Measurements from ENCODE around the gene PAQR3. TPM values are rescaled to one million over a fixed set of nuclear protein-coding genes. Genes with fewer than 3 reads are reported as not detected.

Gene PAQR3
- total RNA-seq, 4 donors from 2014 or later = 9.4 to 18.9 (median 9.7) TPM

DNA sequence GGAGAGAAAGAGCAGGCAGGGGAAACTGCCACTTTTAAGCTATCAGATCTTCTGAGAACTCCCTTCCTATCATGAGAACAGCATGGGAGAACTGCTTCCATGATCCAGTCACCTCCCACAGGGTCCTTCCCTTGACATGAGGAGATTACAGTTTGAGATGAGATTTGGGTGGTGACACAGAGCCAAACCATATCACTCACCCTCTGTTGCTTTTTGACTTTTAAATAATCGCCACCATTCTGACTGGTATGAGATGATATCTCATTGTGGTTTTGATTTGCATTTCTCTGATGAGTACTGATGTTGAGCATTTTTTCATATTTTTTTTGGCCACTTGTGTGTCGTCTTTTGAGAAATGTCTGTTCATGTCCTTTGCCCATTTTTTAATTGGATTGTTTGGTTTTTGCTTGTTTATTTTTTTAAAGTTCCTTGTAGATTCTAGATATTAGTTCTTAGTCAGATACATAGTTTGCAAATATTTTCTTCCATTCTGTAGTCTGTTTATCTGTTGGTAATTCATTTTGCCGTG is 6.5 kb upstream of the PAQR3 start:
- TF ChIP-seq, protein P1, sequence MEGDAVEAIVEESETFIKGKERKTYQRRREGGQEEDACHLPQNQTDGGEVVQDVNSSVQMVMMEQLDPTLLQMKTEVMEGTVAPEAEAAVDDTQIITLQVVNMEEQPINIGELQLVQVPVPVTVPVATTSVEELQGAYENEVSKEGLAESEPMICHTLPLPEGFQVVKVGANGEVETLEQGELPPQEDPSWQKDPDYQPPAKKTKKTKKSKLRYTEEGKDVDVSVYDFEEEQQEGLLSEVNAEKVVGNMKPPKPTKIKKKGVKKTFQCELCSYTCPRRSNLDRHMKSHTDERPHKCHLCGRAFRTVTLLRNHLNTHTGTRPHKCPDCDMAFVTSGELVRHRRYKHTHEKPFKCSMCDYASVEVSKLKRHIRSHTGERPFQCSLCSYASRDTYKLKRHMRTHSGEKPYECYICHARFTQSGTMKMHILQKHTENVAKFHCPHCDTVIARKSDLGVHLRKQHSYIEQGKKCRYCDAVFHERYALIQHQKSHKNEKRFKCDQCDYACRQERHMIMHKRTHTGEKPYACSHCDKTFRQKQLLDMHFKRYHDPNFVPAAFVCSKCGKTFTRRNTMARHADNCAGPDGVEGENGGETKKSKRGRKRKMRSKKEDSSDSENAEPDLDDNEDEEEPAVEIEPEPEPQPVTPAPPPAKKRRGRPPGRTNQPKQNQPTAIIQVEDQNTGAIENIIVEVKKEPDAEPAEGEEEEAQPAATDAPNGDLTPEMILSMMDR (IDR thresholded peaks at IDR 0.05) = no peak
- no peak for TF ChIP-seq POLR2A (IDR thresholded peaks at IDR 0.05)
- intact Hi-C loops (cut with DNase I) = no loop called here
- Histone ChIP-seq H3K27me3 (no peaks in the 10 kb centered on the region), H3K4me3 (no peak overlapping the region), H3K27ac (no peak overlapping the region), H3K36me3 (no peaks in the 10 kb centered on the region), H3K9me3 (no peaks in the 10 kb centered on the region), H3K4me1 (no peaks in the 10 kb centered on the region)
- 69 to 77% methylated on average over 3 of the region's 3 CpGs for WGBS, 2 donors
- DNase-seq = no peak

DNA sequence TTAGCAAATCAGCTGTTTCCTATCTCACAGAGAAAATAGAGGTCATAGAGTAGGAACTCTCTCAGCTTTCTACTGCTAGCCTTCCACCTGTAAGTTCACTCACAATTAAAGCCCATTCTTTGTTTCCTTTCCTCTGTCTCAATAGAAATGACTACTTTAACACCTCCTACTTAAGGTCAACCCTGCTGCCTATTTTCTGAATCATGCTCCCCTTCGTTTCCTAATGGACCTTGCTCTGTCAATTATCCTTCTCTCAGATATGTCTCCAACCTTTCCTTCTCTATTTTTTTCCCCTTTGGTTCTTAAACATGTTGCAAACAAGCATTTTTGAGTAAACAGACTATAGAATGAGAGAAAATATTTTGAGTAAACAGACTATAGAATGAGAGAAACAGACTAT is 5.1 kb upstream of the PAQR3 start:
- DNase-seq = no peak
- Histone ChIP-seq H3K4me1 (peaks cover 0 to 10% (median 0%) of the 10 kb centered on the region in 3 donors), H3K4me3 (no peak overlapping the region), H3K27ac (no peak overlapping the region), H3K9me3 (no peaks in the 10 kb centered on the region), H3K27me3 (no peaks in the 10 kb centered on the region), H3K36me3 (no peaks in the 10 kb centered on the region)
- TF ChIP-seq, protein P1 (IDR thresholded peaks at IDR 0.05) = no peak
- no peak for TF ChIP-seq POLR2A (IDR thresholded peaks at IDR 0.05)
- 29 to 58% methylated on average over 1 of the region's 1 CpG for WGBS, 2 donors
- intact Hi-C loops (cut with DNase I) = no loop called here

DNA sequence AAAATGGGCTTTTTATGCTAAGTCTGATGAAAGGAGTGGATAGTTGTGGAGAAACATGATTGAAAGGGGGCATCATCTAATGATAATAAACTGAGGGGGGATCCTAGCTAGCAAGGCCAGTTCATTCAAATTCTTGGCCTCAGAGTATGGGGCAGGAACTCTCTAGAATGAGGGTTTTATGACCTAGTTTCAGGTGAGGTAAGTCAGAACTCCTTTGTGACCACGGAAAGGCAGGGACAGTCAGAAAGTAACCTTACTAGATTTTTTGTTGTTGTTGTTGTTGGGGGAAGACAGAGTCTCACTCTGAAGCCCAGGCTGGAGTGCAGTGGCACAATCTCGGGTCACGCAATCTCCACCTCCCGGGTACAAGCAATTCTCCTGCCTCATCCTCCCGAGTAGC is 1.5 kb upstream of the PAQR3 start:
- no peaks in the 10 kb centered on the region for H3K27me3 ChIP-seq
- intact Hi-C loops (cut with DNase I) = no loop called here
- WGBS, 2 donors = 90 to 92% methylated on average over 5 of the region's 5 CpGs
- no peaks in the 10 kb centered on the region for H3K36me3 ChIP-seq
- no peak for DNase-seq
- peaks cover 6 to 40% (median 6%) of the 10 kb centered on the region in 3 donors for H3K4me1 ChIP-seq
- H3K4me3 ChIP-seq = no peak overlapping the region
- no peak overlapping the region for H3K27ac ChIP-seq
- no peaks in the 10 kb centered on the region for H3K9me3 ChIP-seq
- TF ChIP-seq POLR2A (IDR thresholded peaks at IDR 0.05) = no peak
- TF ChIP-seq, protein P1 (IDR thresholded peaks at IDR 0.05) = no peak

DNA sequence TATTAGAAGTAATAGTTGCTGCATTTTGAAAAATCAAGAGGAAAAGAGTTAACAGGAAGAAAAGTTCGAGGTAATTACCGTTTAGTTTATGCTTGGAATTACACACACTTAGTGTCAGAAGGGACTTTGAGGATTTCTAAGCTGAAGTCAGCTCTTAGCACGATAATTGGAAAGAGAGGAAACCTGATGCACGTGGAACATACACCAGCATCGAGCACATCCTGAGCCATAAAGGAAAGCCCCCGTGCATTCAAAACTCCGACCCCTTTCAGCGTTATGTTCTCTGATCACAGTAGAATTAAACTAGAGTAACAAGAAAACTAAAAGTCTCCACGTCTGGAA is 400 bp upstream of the PAQR3 start:
- no peaks in the 10 kb centered on the region for H3K27me3 ChIP-seq
- no peaks in the 10 kb centered on the region for H3K9me3 ChIP-seq
- H3K4me1 ChIP-seq = peaks cover 6 to 41% (median 6%) of the 10 kb centered on the region in 3 donors
- TF ChIP-seq POLR2A (IDR thresholded peaks at IDR 0.05) = no peak
- TF ChIP-seq, protein P1 (IDR thresholded peaks at IDR 0.05) = no peak
- H3K36me3 ChIP-seq = no peaks in the 10 kb centered on the region
- peak overlapping the region; percentile 81 to 91 (median 88) for H3K4me3 ChIP-seq
- intact Hi-C loops (cut with DNase I) = no loop called here
- 1% methylated on average over 9 of the region's 9 CpGs for WGBS, 2 donors
- no peak for DNase-seq
- peak overlapping the region in 3 of 4 donors; percentile 78 to 89 (median 85) for H3K27ac ChIP-seq

DNA sequence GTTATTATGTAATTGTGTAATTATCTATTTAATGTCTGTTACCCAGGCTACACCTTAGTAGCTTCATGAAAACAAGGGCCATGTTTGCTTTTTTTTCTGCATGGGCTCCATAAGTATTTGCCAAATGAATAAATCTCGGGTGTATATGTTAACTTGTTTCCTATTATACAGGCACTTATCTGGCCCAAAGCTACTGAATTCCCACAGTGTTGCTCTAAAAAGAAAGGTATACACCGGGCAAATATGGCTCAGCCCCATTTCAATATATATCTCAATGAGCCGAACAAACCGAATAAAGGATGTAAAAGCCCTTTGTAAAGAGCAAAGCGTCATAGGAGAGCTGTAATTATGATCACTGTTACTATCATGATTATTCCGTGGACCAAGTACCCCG is 767 bp downstream of the PAQR3 start:
- 2 to 4% methylated on average over 7 of the region's 7 CpGs for WGBS, 2 donors
- DNase-seq = no peak
- H3K4me3 ChIP-seq = peak overlapping the region; percentile 81 to 91 (median 88)

More for the DNA sequence above, 767 bp downstream of the PAQR3 start:
- Histone ChIP-seq H3K4me1 (peaks cover 6 to 41% (median 6%) of the 10 kb centered on the region in 3 donors), H3K27ac (peak overlapping the region in 3 of 4 donors; percentile 78 to 89 (median 85)), H3K9me3 (no peaks in the 10 kb centered on the region), H3K36me3 (no peaks in the 10 kb centered on the region), H3K27me3 (no peaks in the 10 kb centered on the region)
- intact Hi-C loops (cut with DNase I) = no loop called here
- TF ChIP-seq, protein P1 (IDR thresholded peaks at IDR 0.05) = no peak
- no peak for TF ChIP-seq POLR2A (IDR thresholded peaks at IDR 0.05)
